GDM1 (cell line): ENCODE results near the gene PDZD8.
A peak's percentile ranks its signal among the peaks of the same experiment; 100 is the strongest.

Experiments used
- DNase-seq: peaks from one replicate; lab custom pipeline; 2025; lab: John Stamatoyannopoulos, UW

The PDZD8 gene

GRCh38 chr10:117391436-117392205 is 16.4 kb upstream of the PDZD8 start:
- DNase-seq: no peak

GRCh38 chr10:117390420-117390819 is 15.2 kb upstream of the PDZD8 start:
- no peak for DNase-seq

GRCh38 chr10:117386805-117387204 is 11.6 kb upstream of the PDZD8 start:
- no peak for DNase-seq

- no peak for DNase-seq
These were observed 7.6 kb upstream of the PDZD8 start for GRCh38 chr10:117382861-117383260.

GRCh38 chr10:117374506-117375359 is 507 bp downstream of the PDZD8 start:
- DNase-seq: peak; percentile 50

GRCh38 chr10:117373823-117374505 is 1.3 kb downstream of the PDZD8 start:
- DNase-seq: no peak

GRCh38 chr10:117370205-117370604 is 5.0 kb downstream of the PDZD8 start:
- DNase-seq: no peak

- DNase-seq: no peak
These were observed 7.5 kb downstream of the PDZD8 start for GRCh38 chr10:117367718-117368117.

- DNase-seq: no peak
These were observed 8.5 kb downstream of the PDZD8 start for GRCh38 chr10:117366741-117367140.

GRCh38 chr10:117365612-117366011 is 9.6 kb downstream of the PDZD8 start:
- no peak for DNase-seq

- no peak for DNase-seq
These were observed 10.9 kb downstream of the PDZD8 start for GRCh38 chr10:117364110-117364960.

- DNase-seq: no peak
These were observed 12.2 kb downstream of the PDZD8 start for GRCh38 chr10:117363028-117363427.

- no peak for DNase-seq
These were observed 12.9 kb downstream of the PDZD8 start for GRCh38 chr10:117362313-117362712.

GRCh38 chr10:117360994-117361667 is 14.1 kb downstream of the PDZD8 start:
- DNase-seq: no peak

- DNase-seq: no peak
These were observed 15.2 kb downstream of the PDZD8 start for GRCh38 chr10:117360016-117360415.

GRCh38 chr10:117355072-117355471 is 20.2 kb downstream of the PDZD8 start:
- no peak for DNase-seq

GRCh38 chr10:117353684-117354083 is 21.6 kb downstream of the PDZD8 start:
- DNase-seq: no peak

- DNase-seq: no peak
These were observed 22.5 kb downstream of the PDZD8 start for GRCh38 chr10:117352724-117353123.

- DNase-seq: no peak
These were observed 23.2 kb downstream of the PDZD8 start for GRCh38 chr10:117351996-117352395.

GRCh38 chr10:117351558-117351957 is 23.7 kb downstream of the PDZD8 start:
- DNase-seq: no peak

- DNase-seq: no peak
These were observed 24.3 kb downstream of the PDZD8 start for GRCh38 chr10:117350909-117351308.
